Panc1 (cell line): ENCODE measurements around the gene ETV5. TPM values are rescaled to one million over a fixed set of nuclear protein-coding genes. Genes with fewer than 3 reads are reported as not detected.

ENCODE experiments used
- ATAC-seq: fragments of 200-7000 bp; cut with Tn5 transposase; 2 replicates; pipeline ENCODE4 v1.9.1; 2020; ENCODE audit warnings: mild to moderate bottlenecking, moderate library complexity
- BruUV-seq: library from RNA; stranded (reverse); fragments of 400-500 nt; replicated peaks from 2 replicates; lab custom pipeline; 2021; lab: Mats Ljungman, UMichigan
- CTCF ChIA-PET: fragments of 300-600 bp; sonication (Branson Sonifier 250); formaldehyde crosslinking; loops from one replicate; lab custom pipeline; 2022; ENCODE audit warnings: antibody characterized with exemption; lab: Charles Lee
- POLR2A ChIA-PET: fragments of 300-600 bp; sonication (Branson Sonifier 250); formaldehyde crosslinking; loops from one replicate; lab custom pipeline; 2022; ENCODE audit warnings: antibody characterized with exemption; lab: Charles Lee
- DNase-seq: peaks from one replicate; pipeline ENCODE4 v3.0.0-alpha.2; 2010; ENCODE audit warnings: low read depth, low spot score
- H3K27ac ChIP-seq: 2 replicates; pipeline ENCODE4 v1.5.1; 2011; ENCODE audit warnings: mild to moderate bottlenecking, low read length, inconsistent platforms
- H3K27me3 ChIP-seq: fragments of 200-500 bp; sonication (Bioruptor generic); 2 replicates; pipeline ENCODE4 v1.6.0; 2014; ENCODE audit warnings: low read length, inconsistent platforms; ENCODE audit not compliant: control insufficient read depth, insufficient read depth
- H3K36me3 ChIP-seq: fragments of 200-500 bp; sonication (Bioruptor generic); 2 replicates; pipeline ENCODE4 v1.5.1; 2014; ENCODE audit warnings: inconsistent platforms, mild to moderate bottlenecking, low read length, moderate library complexity; ENCODE audit not compliant: control insufficient read depth, insufficient read depth
- H3K4me1 ChIP-seq: 2 replicates; pipeline ENCODE4 v1.5.1; 2011; ENCODE audit warnings: inconsistent platforms, mild to moderate bottlenecking, low read length, moderate library complexity; ENCODE audit not compliant: control insufficient read depth, insufficient read depth
- H3K4me3 ChIP-seq, 2 experiments: 2 replicates each; pipeline ENCODE4 v1.5.1; 2011 to 2012; ENCODE audit warnings: low read depth in 2 of 2, low read length in 2 of 2, mild to moderate bottlenecking in 2 of 2, inconsistent platforms in 1 of 2, moderate library complexity in 1 of 2
- H3K9me3 ChIP-seq: fragments of 200-500 bp; sonication (Bioruptor generic); 2 replicates; pipeline ENCODE4 v1.5.1; 2014; ENCODE audit warnings: low read depth, mild to moderate bottlenecking, inconsistent platforms, low read length, moderate library complexity; ENCODE audit not compliant: control insufficient read depth, insufficient read depth
- POLR2AphosphoS5 ChIP-seq: IDR thresholded peaks from 2 replicates; pipeline ENCODE4 v1.6.1; 2012; ENCODE audit warnings: mild to moderate bottlenecking, low read depth, low read length, moderate library complexity
- SIN3A ChIP-seq: IDR thresholded peaks from 2 replicates; pipeline ENCODE4 v1.6.1; 2012; ENCODE audit warnings: low read depth, mild to moderate bottlenecking, low read length, moderate library complexity, borderline replicate concordance; ENCODE audit not compliant: insufficient read depth
- TCF7L2 ChIP-seq: IDR thresholded peaks from 2 replicates; pipeline ENCODE4 v1.6.1; 2011; ENCODE audit warnings: mild to moderate bottlenecking, low read depth, low read length, inconsistent platforms
- in situ Hi-C: cut with HindIII; loops from 2 replicates; pipeline ENCODE4 v1.10.0; 2016; ENCODE audit warnings: low sequenced_read_pairs, low pct_unique_long_range_greater_than_20kb
- intact Hi-C: fragments of 100-400 bp; cut with micrococcal nuclease; formaldehyde crosslinking; loops from one replicate; pipeline ENCODE4 v1.10.0; 2022; ENCODE audit not compliant: unreplicated experiment
- total RNA-seq: library from RNA; stranded (reverse); gene quantifications from one replicate; pipeline ENCODE4 v1.2.1, GENCODE V29; 2021; ENCODE audit not compliant: unreplicated experiment
- TF ChIP-seq, protein P1 (sequence below): fragments of 450-650 bp; IDR thresholded peaks from 2 replicates; pipeline ENCODE4 v1.5.1; 2017; ENCODE audit warnings: mild to moderate bottlenecking
- TF ChIP-seq, protein P2 (sequence below), 2 experiments: IDR thresholded peaks; 2 replicates each; pipeline ENCODE4 v1.6.1; 2011 to 2012; ENCODE audit warnings: low read depth in 2 of 2, control low read depth in 1 of 2, low read length in 1 of 2, mild to moderate bottlenecking in 1 of 2, moderate library complexity in 1 of 2; ENCODE audit not compliant: insufficient read depth in 1 of 2

The ETV5 gene
- total RNA-seq, 1 experiment from 2014 or later, result 79.3 TPM

DNA sequence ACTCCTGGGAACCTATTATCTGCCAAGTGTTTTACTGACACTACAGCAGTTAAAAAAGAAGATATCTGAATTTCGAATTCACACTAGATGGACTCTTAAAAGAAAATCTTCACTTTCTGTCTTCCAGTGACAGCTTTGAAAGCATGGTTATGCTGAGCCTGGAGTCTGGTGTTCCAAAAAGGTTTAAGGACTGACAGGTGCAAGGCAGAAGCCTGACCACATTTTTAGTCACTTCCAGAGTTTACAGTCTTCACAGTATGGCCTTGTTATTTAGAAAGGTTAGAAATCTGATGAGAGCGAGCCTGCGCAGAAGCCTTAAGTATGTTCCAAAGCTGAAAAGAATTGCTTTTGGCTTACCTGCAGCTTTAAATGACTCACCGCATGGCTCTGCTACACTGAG, 59.9 kb downstream of the ETV5 start:
- H3K27me3 ChIP-seq, result no peaks in the 10 kb centered on the region
- no peak for ATAC-seq
- no peak for DNase-seq
- H3K4me1 ChIP-seq, result no peaks in the 10 kb centered on the region
- intact Hi-C loops, result no loop called here
- CTCF ChIA-PET, result no interaction called here
- no peak for TF ChIP-seq POLR2AphosphoS5
- TF ChIP-seq, protein P1, sequence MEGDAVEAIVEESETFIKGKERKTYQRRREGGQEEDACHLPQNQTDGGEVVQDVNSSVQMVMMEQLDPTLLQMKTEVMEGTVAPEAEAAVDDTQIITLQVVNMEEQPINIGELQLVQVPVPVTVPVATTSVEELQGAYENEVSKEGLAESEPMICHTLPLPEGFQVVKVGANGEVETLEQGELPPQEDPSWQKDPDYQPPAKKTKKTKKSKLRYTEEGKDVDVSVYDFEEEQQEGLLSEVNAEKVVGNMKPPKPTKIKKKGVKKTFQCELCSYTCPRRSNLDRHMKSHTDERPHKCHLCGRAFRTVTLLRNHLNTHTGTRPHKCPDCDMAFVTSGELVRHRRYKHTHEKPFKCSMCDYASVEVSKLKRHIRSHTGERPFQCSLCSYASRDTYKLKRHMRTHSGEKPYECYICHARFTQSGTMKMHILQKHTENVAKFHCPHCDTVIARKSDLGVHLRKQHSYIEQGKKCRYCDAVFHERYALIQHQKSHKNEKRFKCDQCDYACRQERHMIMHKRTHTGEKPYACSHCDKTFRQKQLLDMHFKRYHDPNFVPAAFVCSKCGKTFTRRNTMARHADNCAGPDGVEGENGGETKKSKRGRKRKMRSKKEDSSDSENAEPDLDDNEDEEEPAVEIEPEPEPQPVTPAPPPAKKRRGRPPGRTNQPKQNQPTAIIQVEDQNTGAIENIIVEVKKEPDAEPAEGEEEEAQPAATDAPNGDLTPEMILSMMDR, result no peak
- no TSS peak for BruUV-seq
- in situ Hi-C loops, result no loop called here
- POLR2A ChIA-PET, result no interaction called here
- no peaks in the 10 kb centered on the region for H3K9me3 ChIP-seq
- H3K36me3 ChIP-seq, result peaks cover 9% of the 10 kb centered on the region
- no peak overlapping the region for H3K27ac ChIP-seq
- no peak overlapping the region for H3K4me3 ChIP-seq

DNA sequence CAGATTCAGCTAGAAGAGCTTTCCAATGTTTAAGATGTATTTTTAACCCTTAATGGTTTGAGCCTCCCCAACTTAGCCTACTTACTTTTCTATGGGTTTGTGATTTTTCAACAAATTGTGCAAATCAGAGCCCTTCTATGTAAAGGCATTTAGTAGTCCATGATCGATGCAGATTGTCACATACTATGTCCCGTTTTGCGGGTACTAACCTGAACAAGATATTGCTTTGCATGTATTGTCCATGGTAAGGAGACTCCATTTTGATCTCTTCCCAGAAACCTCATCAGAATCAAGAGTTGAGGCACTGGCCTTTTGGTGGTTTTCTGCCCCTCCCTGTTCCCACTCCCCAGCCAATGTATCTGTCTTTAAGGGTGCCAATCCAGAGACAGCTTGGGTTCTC, 60.8 kb downstream of the ETV5 start:
- Histone ChIP-seq H3K27ac (no peak overlapping the region), H3K4me3 (no peak overlapping the region), H3K4me1 (no peaks in the 10 kb centered on the region), H3K9me3 (no peaks in the 10 kb centered on the region), H3K27me3 (no peaks in the 10 kb centered on the region), H3K36me3 (peaks cover 9% of the 10 kb centered on the region)
- CTCF ChIA-PET, result no interaction called here
- no TSS peak for BruUV-seq
- ATAC-seq (no peak), DNase-seq (no peak)
- TF ChIP-seq SIN3A, result no peak
- no peak for TF ChIP-seq POLR2AphosphoS5
- TF ChIP-seq TCF7L2, result no peak
- TF ChIP-seq, protein P2, sequence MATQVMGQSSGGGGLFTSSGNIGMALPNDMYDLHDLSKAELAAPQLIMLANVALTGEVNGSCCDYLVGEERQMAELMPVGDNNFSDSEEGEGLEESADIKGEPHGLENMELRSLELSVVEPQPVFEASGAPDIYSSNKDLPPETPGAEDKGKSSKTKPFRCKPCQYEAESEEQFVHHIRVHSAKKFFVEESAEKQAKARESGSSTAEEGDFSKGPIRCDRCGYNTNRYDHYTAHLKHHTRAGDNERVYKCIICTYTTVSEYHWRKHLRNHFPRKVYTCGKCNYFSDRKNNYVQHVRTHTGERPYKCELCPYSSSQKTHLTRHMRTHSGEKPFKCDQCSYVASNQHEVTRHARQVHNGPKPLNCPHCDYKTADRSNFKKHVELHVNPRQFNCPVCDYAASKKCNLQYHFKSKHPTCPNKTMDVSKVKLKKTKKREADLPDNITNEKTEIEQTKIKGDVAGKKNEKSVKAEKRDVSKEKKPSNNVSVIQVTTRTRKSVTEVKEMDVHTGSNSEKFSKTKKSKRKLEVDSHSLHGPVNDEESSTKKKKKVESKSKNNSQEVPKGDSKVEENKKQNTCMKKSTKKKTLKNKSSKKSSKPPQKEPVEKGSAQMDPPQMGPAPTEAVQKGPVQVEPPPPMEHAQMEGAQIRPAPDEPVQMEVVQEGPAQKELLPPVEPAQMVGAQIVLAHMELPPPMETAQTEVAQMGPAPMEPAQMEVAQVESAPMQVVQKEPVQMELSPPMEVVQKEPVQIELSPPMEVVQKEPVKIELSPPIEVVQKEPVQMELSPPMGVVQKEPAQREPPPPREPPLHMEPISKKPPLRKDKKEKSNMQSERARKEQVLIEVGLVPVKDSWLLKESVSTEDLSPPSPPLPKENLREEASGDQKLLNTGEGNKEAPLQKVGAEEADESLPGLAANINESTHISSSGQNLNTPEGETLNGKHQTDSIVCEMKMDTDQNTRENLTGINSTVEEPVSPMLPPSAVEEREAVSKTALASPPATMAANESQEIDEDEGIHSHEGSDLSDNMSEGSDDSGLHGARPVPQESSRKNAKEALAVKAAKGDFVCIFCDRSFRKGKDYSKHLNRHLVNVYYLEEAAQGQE (IDR thresholded peaks at IDR 0.05; ENCODE audit: insufficient read depth in 1 of 2, low read depth in 2 of 2, low read length in 1 of 2), result no peak
- TF ChIP-seq, protein P1, result no peak
- intact Hi-C loops, result no loop called here
- in situ Hi-C loops, result no loop called here
- POLR2A ChIA-PET, result no interaction called here
